ENCODE results near the gene SYCP3. TPM values are rescaled to one million over a fixed set of nuclear protein-coding genes. Genes with fewer than 3 reads are reported as not detected.

Gene SYCP3
- total and polyA plus RNA-seq, 2 of the 13 experiments (the other 11 are each of a cell fraction or from before 2014, with no cell fraction given), result not detected

DNA sequence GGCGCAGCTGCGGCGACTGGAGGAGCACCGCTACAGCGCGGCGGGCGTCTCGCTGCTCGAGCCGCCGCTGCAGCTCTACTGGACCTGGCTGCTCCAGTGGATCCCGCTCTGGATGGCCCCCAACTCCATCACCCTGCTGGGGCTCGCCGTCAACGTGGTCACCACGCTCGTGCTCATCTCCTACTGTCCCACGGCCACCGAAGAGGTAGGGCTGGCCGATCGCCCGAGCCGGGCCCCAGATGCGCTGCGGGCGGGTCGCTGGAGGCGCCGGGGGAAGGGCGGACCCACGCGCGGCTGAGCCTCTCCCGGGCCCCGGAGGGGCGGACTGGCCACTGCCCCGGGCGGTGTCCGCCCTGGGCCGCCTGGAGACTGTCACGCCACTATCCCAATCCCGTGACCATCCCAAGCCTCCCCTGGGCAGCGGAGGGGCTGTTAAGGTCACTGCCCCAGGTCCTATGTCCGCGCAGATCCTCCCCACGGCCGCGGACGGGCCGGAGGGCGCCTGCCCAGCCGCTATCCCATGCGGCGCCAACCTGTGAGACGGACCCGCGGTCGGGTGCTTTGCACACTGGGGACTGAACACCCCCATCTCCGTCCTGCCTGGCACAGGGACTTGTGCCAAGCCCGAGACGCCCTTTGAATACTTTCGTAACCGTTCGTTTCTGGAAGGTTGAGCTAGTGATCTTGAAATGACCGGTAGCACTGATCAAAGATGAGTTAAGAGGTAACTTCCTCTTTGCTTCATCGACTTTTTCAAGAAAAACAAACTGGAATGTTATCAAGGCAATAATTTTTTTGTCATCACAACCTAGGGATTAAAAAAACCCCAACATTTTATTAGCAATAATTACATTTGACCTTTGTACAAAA, 41.1 kb downstream of the SYCP3 start (continued):
- TF ChIP-seq ZFP36L1 (CRISPR knock-in tag; IDR thresholded peaks at IDR 0.05), result no peak
- TF ChIP-seq NFE2 (CRISPR knock-in tag; IDR thresholded peaks at IDR 0.05), result no peak
- TF ChIP-seq KLF11 (CRISPR knock-in tag; IDR thresholded peaks at IDR 0.05), result no peak
- 0 out of 2 replicates have a peak, but pooled peaks have one; percentile 66 for TF ChIP-seq ZNF446 (CRISPR knock-in tag; IDR thresholded peaks at IDR 0.05)
- no peak for TF ChIP-seq ZIK1 (CRISPR knock-in tag; IDR thresholded peaks at IDR 0.05; ENCODE audit: borderline replicate concordance, low read depth)
- no peak for TF ChIP-seq ZNF709 (CRISPR knock-in tag; IDR thresholded peaks at IDR 0.05)
- TF ChIP-seq ZNF383 (CRISPR knock-in tag; IDR thresholded peaks at IDR 0.05; ENCODE audit: borderline replicate concordance), result no peak
- TF ChIP-seq ZNF460 (CRISPR knock-in tag; IDR thresholded peaks at IDR 0.05; ENCODE audit: borderline replicate concordance), result no peak
- no peak for TF ChIP-seq FIP1L1 (IDR thresholded peaks at IDR 0.05; ENCODE audit: borderline replicate concordance, insufficient read depth, low read depth, low read length)
- TF ChIP-seq, protein P1, sequence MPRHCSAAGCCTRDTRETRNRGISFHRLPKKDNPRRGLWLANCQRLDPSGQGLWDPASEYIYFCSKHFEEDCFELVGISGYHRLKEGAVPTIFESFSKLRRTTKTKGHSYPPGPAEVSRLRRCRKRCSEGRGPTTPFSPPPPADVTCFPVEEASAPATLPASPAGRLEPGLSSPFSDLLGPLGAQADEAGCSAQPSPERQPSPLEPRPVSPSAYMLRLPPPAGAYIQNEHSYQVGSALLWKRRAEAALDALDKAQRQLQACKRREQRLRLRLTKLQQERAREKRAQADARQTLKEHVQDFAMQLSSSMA (CRISPR knock-in tag; IDR thresholded peaks at IDR 0.05), result no peak
- TF ChIP-seq ZNF788 (CRISPR knock-in tag; IDR thresholded peaks at IDR 0.05; ENCODE audit: borderline replicate concordance), result peak; percentile 47; the same call in 1 of the 2 replicates
- TF ChIP-seq ZNF780A (CRISPR knock-in tag; IDR thresholded peaks at IDR 0.05), result no peak
- TF ChIP-seq SMYD3 (CRISPR knock-in tag; IDR thresholded peaks at IDR 0.05), result no peak
- no peak for TF ChIP-seq SP140L (CRISPR knock-in tag; IDR thresholded peaks at IDR 0.05; ENCODE audit: borderline replicate concordance)
- TF ChIP-seq ZNF775 (CRISPR knock-in tag; IDR thresholded peaks at IDR 0.05; ENCODE audit: borderline replicate concordance), result no peak
- TF ChIP-seq KAT2B (IDR thresholded peaks at IDR 0.05; ENCODE audit: borderline replicate concordance, low read depth, low read length), result no peak
- no peak for TF ChIP-seq ZNF256 (CRISPR knock-in tag; conservative IDR thresholded peaks at IDR 0.05)
- no peak for TF ChIP-seq ZNF44 (CRISPR knock-in tag; IDR thresholded peaks at IDR 0.05)
- TF ChIP-seq SRSF1 (optimal IDR thresholded peaks at IDR 0.05; ENCODE audit: low read depth, low read length), result peak; percentile 32
- TF ChIP-seq, protein P2, sequence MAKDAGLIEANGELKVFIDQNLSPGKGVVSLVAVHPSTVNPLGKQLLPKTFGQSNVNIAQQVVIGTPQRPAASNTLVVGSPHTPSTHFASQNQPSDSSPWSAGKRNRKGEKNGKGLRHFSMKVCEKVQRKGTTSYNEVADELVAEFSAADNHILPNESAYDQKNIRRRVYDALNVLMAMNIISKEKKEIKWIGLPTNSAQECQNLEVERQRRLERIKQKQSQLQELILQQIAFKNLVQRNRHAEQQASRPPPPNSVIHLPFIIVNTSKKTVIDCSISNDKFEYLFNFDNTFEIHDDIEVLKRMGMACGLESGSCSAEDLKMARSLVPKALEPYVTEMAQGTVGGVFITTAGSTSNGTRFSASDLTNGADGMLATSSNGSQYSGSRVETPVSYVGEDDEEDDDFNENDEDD (CRISPR knock-in tag; IDR thresholded peaks at IDR 0.05; ENCODE audit: borderline replicate concordance), result no peak
- no peak for TF ChIP-seq ZNF674 (CRISPR knock-in tag; IDR thresholded peaks at IDR 0.05; ENCODE audit: low read depth)
- TF ChIP-seq, protein P3, sequence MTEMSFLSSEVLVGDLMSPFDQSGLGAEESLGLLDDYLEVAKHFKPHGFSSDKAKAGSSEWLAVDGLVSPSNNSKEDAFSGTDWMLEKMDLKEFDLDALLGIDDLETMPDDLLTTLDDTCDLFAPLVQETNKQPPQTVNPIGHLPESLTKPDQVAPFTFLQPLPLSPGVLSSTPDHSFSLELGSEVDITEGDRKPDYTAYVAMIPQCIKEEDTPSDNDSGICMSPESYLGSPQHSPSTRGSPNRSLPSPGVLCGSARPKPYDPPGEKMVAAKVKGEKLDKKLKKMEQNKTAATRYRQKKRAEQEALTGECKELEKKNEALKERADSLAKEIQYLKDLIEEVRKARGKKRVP (CRISPR knock-in tag; IDR thresholded peaks at IDR 0.05), result no peak
- no peak for TF ChIP-seq IKZF4 (CRISPR knock-in tag; IDR thresholded peaks at IDR 0.05; ENCODE audit: borderline replicate concordance, low read depth, not compliant biosample characterization)
- no peak for TF ChIP-seq GATAD1 (CRISPR knock-in tag; IDR thresholded peaks at IDR 0.05)
- no peak for TF ChIP-seq ZNF160 (CRISPR knock-in tag; IDR thresholded peaks at IDR 0.05)
